Measurements from ENCODE around the gene FABP7. TPM values are rescaled to one million over a fixed set of nuclear protein-coding genes. Genes with fewer than 3 reads are reported as not detected.

FABP7 gene
- total and polyA plus RNA-seq, 2 experiments from 2014 or later = 6.6 to 15.7 TPM

GRCh38 chr6:122735582-122735981 lies 43.9 kb upstream of the FABP7 start:
- H3K9me2 ChIP-seq (ENCODE audit: insufficient read depth) = no peaks in the 10 kb centered on the region
- no peak for TF ChIP-seq STAT1 (IDR thresholded peaks at IDR 0.05; ENCODE audit: unreplicated experiment)
- TF ChIP-seq JUNB (IDR thresholded peaks at IDR 0.05; ENCODE audit: unreplicated experiment) = no peak
- TF ChIP-seq REST (IDR thresholded peaks at IDR 0.05; ENCODE audit: unreplicated experiment) = no peak
- TF ChIP-seq CREB1 (CRISPR knock-in tag; IDR thresholded peaks at IDR 0.05; ENCODE audit: low read depth) = no peak
- TF ChIP-seq CTCF (conservative IDR thresholded peaks at IDR 0.05; ENCODE audit: low read depth in 2 of 2) = no peak
- TF ChIP-seq ZNF114 (CRISPR knock-in tag; IDR thresholded peaks at IDR 0.05) = no peak
- no peak for TF ChIP-seq ZNF462 (CRISPR knock-in tag; IDR thresholded peaks at IDR 0.05)
- TF ChIP-seq ETS1 (IDR thresholded peaks at IDR 0.05) = no peak
- TF ChIP-seq POLR2AphosphoS5 (IDR thresholded peaks at IDR 0.05; ENCODE audit: low read depth) = no peak
- no peak for TF ChIP-seq NANOG (IDR thresholded peaks at IDR 0.05; ENCODE audit: borderline replicate concordance)
- TF ChIP-seq EZH2phosphoT487 (IDR thresholded peaks at IDR 0.05; ENCODE audit: unreplicated experiment) = no peak
- TF ChIP-seq EZH2 (IDR thresholded peaks at IDR 0.05; ENCODE audit: low read depth, unreplicated experiment) = no peak
- no peak for TF ChIP-seq ZNF331 (CRISPR knock-in tag; IDR thresholded peaks at IDR 0.05; ENCODE audit: low read depth)
- peak overlapping the region; percentile 58; the same call in 1 of the 2 replicates for H3K4me2 ChIP-seq
- H3K27me3 ChIP-seq (ENCODE audit: insufficient read depth) = no peaks in the 10 kb centered on the region
- Mint-ChIP-seq H3K27ac (no peak overlapping the region), H3K9me3 (no peaks in the 10 kb centered on the region), H3K27me3 (ENCODE audit: insufficient read depth, low read depth, poor library complexity) (no peaks in the 10 kb centered on the region), H3K36me3 (ENCODE audit: low read depth) (no peaks in the 10 kb centered on the region), H3K4me1 (peaks cover 29% of the 10 kb centered on the region), H3K4me3 (no peak overlapping the region)
- no peak for DNase-seq (ENCODE audit: low spot score)
- H4K20me1 ChIP-seq (replicated peaks; ENCODE audit: insufficient read depth) = no peaks in the 10 kb centered on the region
- peaks cover 21% of the 10 kb centered on the region for H3K4me1 ChIP-seq (ENCODE audit: insufficient read depth)
- H3K79me2 ChIP-seq (replicated peaks; ENCODE audit: insufficient read depth) = no peaks in the 10 kb centered on the region
- no peak for ATAC-seq
- H3K36me3 ChIP-seq (ENCODE audit: insufficient read depth) = no peaks in the 10 kb centered on the region
- H3F3A ChIP-seq (replicated peaks; ENCODE audit: low read depth) = no peaks in the 10 kb centered on the region
- H2AFZ ChIP-seq = no peak overlapping the region
- no peak overlapping the region for H3K4me3 ChIP-seq
- no peak overlapping the region for H3K27ac ChIP-seq (ENCODE audit: low read depth)

All from GM23338 (cell line).